Breast epithelium (tissue), 3 donors: ENCODE results near the gene PIP5K1A.

Experiments used
- CTCF ChIP-seq, 3 donors: fragments of 450-650 bp; IDR thresholded peaks; one replicate each; pipeline ENCODE4 v1.5.1; 2016 to 2017; ENCODE audit warnings: antibody characterized with exemption in 3 of 3, mild to moderate bottlenecking in 3 of 3, moderate library complexity in 3 of 3
- POLR2A ChIP-seq: fragments of 450-650 bp; IDR thresholded peaks from one replicate; pipeline ENCODE4 v1.6.1; 2016; ENCODE audit warnings: antibody characterized with exemption, mild to moderate bottlenecking, moderate library complexity

GRCh38 chr1:151267760-151268159 is 69.4 kb downstream of the PIP5K1A start:
- TF ChIP-seq POLR2A (no peak), CTCF (IDR thresholded peaks at IDR 0.05) (no peak)
